K562 (cell line): ENCODE data around the gene ZFPM1. TPM values are rescaled to one million over a fixed set of nuclear protein-coding genes. Genes with fewer than 3 reads are reported as not detected.

Source experiments
- CCAR2 ChIP-seq: fragments of 200-400 bp; formaldehyde crosslinking; IDR thresholded peaks from 2 replicates; pipeline ENCODE4 v1.6.1; 2017; ENCODE audit warnings: mild to moderate bottlenecking, low read depth, low read length
- CTBP1 ChIP-seq: fragments of 450-650 bp; IDR thresholded peaks from 2 replicates; pipeline ENCODE4 v1.6.1; 2016; ENCODE audit warnings: borderline replicate concordance
- CUX1 ChIP-seq: fragments of 200-800 bp; sonication (Bioruptor generic); IDR thresholded peaks from 2 replicates; pipeline ENCODE4 v1.6.1; 2016; ENCODE audit warnings: missing genetic modification characterization, missing compliant biosample characterization
- FOXK1 ChIP-seq: sonication (generic); formaldehyde crosslinking; IDR thresholded peaks from 2 replicates; pipeline ENCODE4 v1.8.0; 2022; ENCODE audit warnings: missing genetic modification reagents, mild to moderate bottlenecking, borderline replicate concordance
- GABPB2 ChIP-seq: fragments of 250-450 bp; sonication (Bioruptor Pico); conservative IDR thresholded peaks from 2 replicates; pipeline ENCODE4 v1.5.1; 2021; ENCODE audit warnings: mild to moderate bottlenecking
- HOXB6 ChIP-seq: fragments of 250-450 bp; sonication (Bioruptor Pico); IDR thresholded peaks from 2 replicates; pipeline ENCODE4 v1.5.1; 2022; ENCODE audit warnings: mild to moderate bottlenecking, borderline replicate concordance
- MTF1 ChIP-seq: fragments of 250-450 bp; sonication (Bioruptor Pico); IDR thresholded peaks from 2 replicates; pipeline ENCODE4 v1.9.0; 2021; ENCODE audit warnings: moderate library complexity, mild to moderate bottlenecking, inconsistent platforms, borderline replicate concordance
- REST ChIP-seq, 2 experiments: fragments of 450-650 bp; formaldehyde crosslinking in 1 of 2; IDR thresholded peaks; 2 replicates each; pipeline versions ENCODE4 v1.4.0 to v1.6.1; 2014 to 2020; ENCODE audit warnings: mild to moderate bottlenecking in 2 of 2, borderline replicate concordance in 1 of 2, low read depth in 1 of 2
- SREBF1 ChIP-seq: fragments of 150-350 bp; IDR thresholded peaks from 2 replicates; pipeline ENCODE4 v1.6.1; 2014; ENCODE audit warnings: antibody characterized with exemption, low read depth, low read length, borderline replicate concordance
- TAF15 ChIP-seq: fragments of 200-400 bp; formaldehyde crosslinking; IDR thresholded peaks from 2 replicates; pipeline ENCODE4 v1.6.1; 2017; ENCODE audit warnings: mild to moderate bottlenecking, low read depth, low read length, moderate library complexity
- WHSC1 ChIP-seq: IDR thresholded peaks from one replicate; pipeline ENCODE4 v1.6.1; 2012; ENCODE audit warnings: low read length, control low read depth, inconsistent platforms
- ZNF263 ChIP-seq: sonication (generic); formaldehyde crosslinking; IDR thresholded peaks from 2 replicates; pipeline ENCODE4 v1.8.0; 2022; ENCODE audit warnings: mild to moderate bottlenecking, missing genetic modification reagents, borderline replicate concordance
- ZNF511 ChIP-seq: sonication (generic); formaldehyde crosslinking; IDR thresholded peaks from 2 replicates; pipeline ENCODE4 v1.8.0; 2022; ENCODE audit warnings: mild to moderate bottlenecking, missing genetic modification reagents
- ZNF551 ChIP-seq: fragments of 250-450 bp; sonication (Bioruptor Pico); IDR thresholded peaks from 2 replicates; pipeline ENCODE4 v1.5.0; 2021; ENCODE audit warnings: mild to moderate bottlenecking, moderate library complexity
- polyA plus RNA-seq, 8 experiments: library from polyadenylated mRNA; depleted of rRNA in 4 of 8; stranded (reverse) in 5 of 8; unstranded in 3 of 8; fragments of >200 nt; fragmentation: Nextera tagmentation in 2 of 8; fragmentation: Illumina TruSeq in 1 of 8; extraction: Ambion mirVana in 2 of 8; extraction: Trizol in 1 of 8; gene quantifications; 2 replicates each; pipeline versions ENCODE4 v1.2.1 to v1.2.3, GENCODE V29; 2011 to 2014; ENCODE audit warnings: inconsistent platforms in 1 of 8, missing spikeins in 1 of 8
- total RNA-seq, 7 experiments: library from RNA; depleted of rRNA in 6 of 7; stranded (reverse); fragments of >200 nt in 6 of 7; fragmentation: Illumina TruSeq in 2 of 7; extraction: Trizol in 2 of 7; gene quantifications; 2 replicates each; pipeline versions ENCODE4 v1.2.1 to v1.2.3, GENCODE V29; 2011 to 2021; ENCODE audit warnings: low replicate concordance in 1 of 7

Gene ZFPM1
- total and polyA plus RNA-seq, 9 of the 15 experiments (the other 6 are each of a cell fraction or from before 2014, with no cell fraction given): 0.03 to 35.9 (median 1.4) TPM

GRCh38 chr16:88493879-88494278, 40.8 kb downstream of the ZFPM1 start (continued):
- TF ChIP-seq WHSC1 (no peak), REST (IDR thresholded peaks at IDR 0.05; ENCODE audit: borderline replicate concordance) (no peak), REST (CRISPR knock-in tag; IDR thresholded peaks at IDR 0.05; ENCODE audit: low read depth) (no peak), CTBP1 (no peak), ZNF511 (CRISPR knock-in tag) (peak; percentile 29; the same call in 1 of the 2 replicates), CUX1 (CRISPR knock-in tag) (no peak), ZNF263 (peak; percentile 38; the same call in 1 of the 2 replicates), CCAR2 (no peak), ZNF551 (CRISPR knock-in tag) (no peak), GABPB2 (no peak), FOXK1 (0 out of 2 replicates have a peak, but pooled peaks have one; percentile 54), HOXB6 (CRISPR knock-in tag) (no peak), TAF15 (no peak), MTF1 (CRISPR knock-in tag) (no peak), SREBF1 (no peak)
